SH-SY5Y (cell line): ENCODE measurements around the gene KRTAP12-4.

ENCODE experiments used
- GATA2 ChIP-seq: IDR thresholded peaks from 2 replicates; pipeline ENCODE4 v1.6.1; 2011; ENCODE audit warnings: mild to moderate bottlenecking, low read depth, low read length
- GATA3 ChIP-seq: IDR thresholded peaks from 2 replicates; pipeline ENCODE4 v1.6.1; 2011; ENCODE audit warnings: low read depth, mild to moderate bottlenecking, low read length, moderate library complexity

DNA sequence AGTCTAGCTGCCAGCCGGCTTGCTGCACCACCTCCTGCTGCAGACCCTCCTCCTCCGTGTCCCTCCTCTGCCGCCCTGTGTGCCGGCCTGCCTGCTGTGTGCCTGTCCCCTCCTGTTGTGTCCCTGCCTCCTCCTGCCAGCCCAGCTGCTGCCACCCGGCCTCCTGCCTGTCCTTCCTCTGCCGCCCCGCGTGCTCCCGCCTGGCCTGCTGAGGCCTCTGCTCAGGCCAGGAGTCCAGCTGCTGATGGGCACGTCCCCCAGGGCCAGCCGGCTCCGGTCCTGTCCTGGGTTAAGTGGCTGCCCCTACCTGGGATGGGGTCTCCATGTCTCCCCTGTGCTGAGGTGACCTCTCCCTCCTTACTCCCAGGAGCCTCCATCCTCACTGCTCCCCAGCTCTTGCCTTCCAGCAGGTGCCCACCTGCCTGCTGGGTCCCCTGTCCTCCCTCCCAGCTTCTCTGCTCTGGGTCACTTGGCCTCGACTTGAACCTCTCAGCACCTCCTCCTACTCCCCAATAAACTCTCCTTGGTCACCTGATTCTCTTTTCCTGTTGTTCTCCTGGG, 41.7 kb downstream of the KRTAP12-4 start:
- TF ChIP-seq GATA3 (no peak), GATA2 (no peak)
